GM18511 (cell line): ENCODE measurements around the gene GZMH.
"Not testable (repeated sequence)": the region's sequence is repeated elsewhere in the genome, so short reads cannot be mapped to it uniquely, and the experiment has no call there.

Experiments
- ATAC-seq: cut with Tn5 transposase; IDR thresholded peaks from one replicate; pipeline ENCODE4 v1.9.1; 2021; ENCODE audit warnings: mild to moderate bottlenecking, moderate library complexity; ENCODE audit not compliant: unreplicated experiment

Gene GZMH

GRCh38 chr14:24595073-24595808 is 14.2 kb downstream of the GZMH start:
- ATAC-seq: no peak

DNA sequence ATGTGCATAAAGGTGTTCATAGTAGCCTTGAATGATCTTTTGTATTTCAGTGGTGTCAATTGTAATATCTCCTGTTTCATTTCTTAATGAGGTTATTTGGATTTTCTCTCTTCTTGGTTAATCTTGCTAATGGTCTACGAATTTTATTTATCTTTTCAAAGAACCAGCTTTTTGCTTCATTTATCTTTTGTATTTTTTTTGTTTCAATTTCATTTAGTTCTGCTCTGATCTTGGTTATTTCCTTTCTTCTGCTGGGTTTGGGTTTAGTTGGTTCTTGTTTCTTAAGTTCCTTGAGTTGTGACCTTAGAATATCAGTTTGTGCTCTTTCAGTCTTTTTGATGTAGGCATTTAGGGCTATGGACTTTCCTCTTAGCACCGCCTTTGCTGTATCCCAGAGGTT is 18.5 kb downstream of the GZMH start:
- not testable (repeated sequence) for ATAC-seq

DNA sequence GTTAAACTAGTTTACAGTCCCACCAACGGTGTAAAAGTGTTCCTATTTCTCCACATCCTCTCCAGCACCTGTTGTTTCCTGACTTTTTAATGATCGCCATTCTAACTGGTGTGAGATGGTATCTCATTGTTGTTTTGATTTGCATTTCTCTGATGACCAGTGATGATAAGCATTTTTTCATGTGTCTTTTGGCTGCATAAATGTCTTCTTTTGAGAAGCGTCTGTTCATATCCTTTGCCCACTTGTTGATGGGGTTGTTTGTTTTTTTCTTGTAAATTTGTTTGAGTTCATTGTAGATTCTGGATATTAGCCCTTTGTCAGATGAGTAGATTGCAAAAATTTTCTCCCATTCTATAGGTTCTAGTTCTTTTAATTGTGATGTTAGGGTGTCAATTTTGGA is 25.1 kb downstream of the GZMH start:
- not testable (repeated sequence) for ATAC-seq

- no peak for ATAC-seq
Observed at GRCh38 chr14:24578558-24578957, 30.9 kb downstream of the GZMH start.

- no peak for ATAC-seq
Observed at GRCh38 chr14:24576771-24577170, 32.7 kb downstream of the GZMH start.

DNA sequence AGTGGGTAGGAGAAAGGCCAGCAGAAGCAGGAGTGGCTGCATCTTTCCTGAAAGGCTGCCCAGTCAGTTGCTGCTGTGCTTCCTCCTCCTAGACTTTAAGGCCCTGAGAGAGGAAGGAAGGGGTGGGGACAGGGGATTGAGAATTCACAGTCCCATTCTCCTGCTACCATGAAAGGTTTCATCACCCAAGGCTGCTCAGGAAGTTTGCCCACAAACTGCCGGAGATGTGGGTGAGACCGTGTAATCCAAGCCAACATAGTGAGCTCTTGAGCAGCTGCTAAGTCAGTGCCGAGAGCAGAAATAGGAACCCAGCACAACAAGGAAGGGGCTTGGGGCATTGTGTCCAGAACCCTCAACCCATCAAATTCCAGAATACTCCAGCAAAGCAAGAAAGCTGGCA is 33.3 kb downstream of the GZMH start, which contains the start of gene CTSG:
TSS of gene CTSG (minus strand) at position 69 of the 400 bp plus-strand sequence. CDS start at position 42, 27 bp downstream.
- no peak for ATAC-seq

DNA sequence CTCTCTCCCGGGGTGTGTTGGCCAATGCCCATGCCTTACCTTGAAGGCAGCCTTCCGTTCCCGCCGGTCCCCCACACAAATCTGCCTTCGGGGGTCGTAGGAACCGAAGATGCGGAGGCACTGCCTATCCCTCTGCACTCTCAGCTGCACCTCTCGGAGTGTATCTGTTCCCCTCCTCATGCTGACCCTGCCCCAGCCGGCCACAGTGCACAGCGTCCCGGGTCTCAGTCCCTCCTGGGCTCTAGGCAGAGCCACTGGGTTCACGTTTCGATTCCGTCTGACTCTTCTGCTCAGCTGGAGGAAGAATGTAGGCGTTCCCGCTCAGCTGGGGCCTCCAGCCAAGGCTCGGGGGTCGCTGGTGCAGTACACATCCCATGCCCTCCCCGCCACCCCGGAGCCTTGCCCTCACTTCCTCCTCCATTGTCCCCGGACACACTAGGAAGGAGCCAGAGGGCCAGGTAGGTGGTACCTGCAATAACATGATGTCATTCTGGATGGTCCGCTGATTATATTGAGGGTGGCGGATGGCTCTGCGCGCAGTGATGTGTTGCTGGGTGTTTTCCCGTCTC is 35.2 kb downstream of the GZMH start:
- ATAC-seq: no peak

DNA sequence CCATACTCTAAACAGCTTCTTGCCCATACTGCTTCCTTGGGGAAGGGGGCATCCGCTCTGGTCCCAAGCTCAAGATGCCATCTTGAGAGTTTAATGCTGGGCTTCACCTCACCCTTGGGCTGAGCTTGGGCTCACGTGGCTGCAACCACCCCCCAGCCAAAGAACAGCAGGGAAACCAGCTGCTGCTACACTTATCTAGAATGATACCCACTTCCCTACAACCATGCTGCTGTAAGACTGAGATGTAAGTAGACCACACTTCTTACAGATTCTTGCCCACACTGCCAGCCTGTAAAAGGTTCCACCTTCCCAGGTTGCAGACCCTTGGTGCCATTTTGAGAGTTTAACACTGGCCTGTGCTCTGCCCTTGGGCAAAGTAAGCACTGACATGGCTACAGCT is 43.2 kb downstream of the GZMH start:
- no peak for ATAC-seq

DNA sequence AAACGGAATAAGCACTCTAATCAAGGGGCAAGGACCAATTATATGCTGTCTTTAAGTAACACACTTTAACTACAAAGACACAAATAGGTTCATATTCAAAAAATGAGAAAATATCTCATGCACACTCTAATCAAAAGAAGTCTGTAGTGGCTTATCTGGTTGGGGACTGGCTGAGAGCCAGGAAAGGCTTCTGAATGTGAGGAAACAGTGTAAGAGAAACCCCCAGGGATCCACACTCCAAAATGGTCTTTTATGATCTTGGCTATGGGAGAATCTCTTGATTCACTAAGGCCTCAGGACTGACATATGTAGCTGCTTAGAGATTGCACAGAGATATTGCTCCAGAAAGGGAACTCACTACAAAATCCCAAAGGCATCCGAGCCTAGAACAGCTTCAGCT is 43.7 kb downstream of the GZMH start:
- no peak for ATAC-seq

GRCh38 chr14:24563505-24563904 is 46.0 kb downstream of the GZMH start:
- no peak for ATAC-seq

GRCh38 chr14:24556756-24557155 is 52.7 kb downstream of the GZMH start:
- ATAC-seq: no peak
